LNCaP clone FGC (cell line): Measurements from ENCODE around the gene RACGAP1.
"Not testable (repeated sequence)": the region's sequence is repeated elsewhere in the genome, so short reads cannot be mapped to it uniquely, and the experiment has no call there.

Experiments used
- DNase-seq: peaks from one replicate; pipeline ENCODE4 v3.0.0-alpha.2; 2011; ENCODE audit warnings: low read depth
- H3K4me3 ChIP-seq: 2 replicates; pipeline ENCODE4 v1.5.1; 2011; ENCODE audit warnings: mild to moderate bottlenecking, low read depth, low read length, control low read depth
- CTCF ChIP-seq: IDR thresholded peaks from 2 replicates; pipeline ENCODE4 v1.5.1; 2012; ENCODE audit warnings: mild to moderate bottlenecking; ENCODE audit not compliant: control insufficient read depth, insufficient read depth; ENCODE audit errors: extremely low read depth

The RACGAP1 gene

GRCh38 chr12:49987625-49988303 is 37.5 kb downstream of the RACGAP1 start:
- no peak for DNase-seq
- no peak for TF ChIP-seq CTCF
- no peak overlapping the region for H3K4me3 ChIP-seq

- not testable (repeated sequence) for H3K4me3 ChIP-seq, DNase-seq
Observed at GRCh38 chr12:49986476-49986875, 38.8 kb downstream of the RACGAP1 start.

GRCh38 chr12:49985981-49986380 is 39.3 kb downstream of the RACGAP1 start:
- no peak overlapping the region for H3K4me3 ChIP-seq
- DNase-seq, result no peak
- no peak for TF ChIP-seq CTCF

- no peak overlapping the region for H3K4me3 ChIP-seq
- no peak for TF ChIP-seq CTCF
- no peak for DNase-seq
Observed at GRCh38 chr12:49984476-49985359, 40.6 kb downstream of the RACGAP1 start.

GRCh38 chr12:49983892-49984291 is 41.4 kb downstream of the RACGAP1 start:
- TF ChIP-seq CTCF, result no peak
- DNase-seq, result no peak
- H3K4me3 ChIP-seq, result no peak overlapping the region

GRCh38 chr12:49982246-49983087 is 42.8 kb downstream of the RACGAP1 start:
- TF ChIP-seq CTCF, result no peak
- DNase-seq, result no peak
- H3K4me3 ChIP-seq, result no peak overlapping the region
